Glomerular visceral epithelial cell (primary cell): ENCODE measurements around the gene PHLDB1.

ENCODE experiments used
- DNase-seq: peaks from one replicate; pipeline ENCODE4 v3.0.0-alpha.2; 2016; ENCODE audit errors: extremely low spot score

PHLDB1 gene

DNA sequence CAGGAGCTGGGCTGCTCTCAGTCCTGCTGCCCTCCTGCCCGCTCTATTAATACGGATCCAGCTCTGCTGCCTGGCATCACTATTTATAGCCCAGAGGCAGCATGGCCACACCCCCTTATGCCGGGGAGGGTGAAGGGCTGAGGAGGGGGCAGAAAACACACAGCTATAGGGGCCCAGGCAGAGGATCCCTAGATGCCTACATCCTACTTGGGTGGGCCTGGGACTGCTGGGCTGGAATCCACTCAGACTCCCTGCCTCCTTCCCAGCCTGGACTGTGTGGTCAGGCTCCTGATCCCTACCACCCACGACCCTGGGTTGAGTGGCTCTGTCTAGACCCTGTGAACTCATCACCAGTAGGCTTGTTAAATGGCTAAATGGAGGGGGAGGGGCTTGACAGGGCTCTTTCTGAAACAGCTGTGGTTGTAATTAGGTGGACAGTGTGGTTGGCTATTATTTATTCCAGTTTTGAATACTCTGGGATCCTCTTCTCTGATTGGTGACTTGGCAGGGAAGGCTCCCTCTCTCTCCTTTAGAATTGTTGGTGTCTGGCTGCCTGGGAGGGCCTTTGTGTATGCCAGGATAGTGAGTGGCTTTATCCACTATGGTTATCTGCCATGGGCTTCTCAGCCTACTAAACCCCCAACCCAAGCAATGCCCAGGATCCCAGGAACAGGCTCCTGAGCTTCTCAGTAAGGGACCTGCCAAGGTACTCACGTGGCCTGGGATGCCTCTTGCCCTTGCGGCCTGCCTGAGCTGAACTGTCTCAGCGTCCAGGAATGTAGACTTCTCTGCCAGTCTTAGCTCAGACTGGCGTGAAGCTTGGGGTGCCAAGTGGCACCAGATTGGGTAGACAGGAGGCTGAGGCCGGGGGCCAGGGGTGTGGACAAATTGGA is 15.2 kb downstream of the PHLDB1 start:
- peak; percentile 94 for DNase-seq

DNA sequence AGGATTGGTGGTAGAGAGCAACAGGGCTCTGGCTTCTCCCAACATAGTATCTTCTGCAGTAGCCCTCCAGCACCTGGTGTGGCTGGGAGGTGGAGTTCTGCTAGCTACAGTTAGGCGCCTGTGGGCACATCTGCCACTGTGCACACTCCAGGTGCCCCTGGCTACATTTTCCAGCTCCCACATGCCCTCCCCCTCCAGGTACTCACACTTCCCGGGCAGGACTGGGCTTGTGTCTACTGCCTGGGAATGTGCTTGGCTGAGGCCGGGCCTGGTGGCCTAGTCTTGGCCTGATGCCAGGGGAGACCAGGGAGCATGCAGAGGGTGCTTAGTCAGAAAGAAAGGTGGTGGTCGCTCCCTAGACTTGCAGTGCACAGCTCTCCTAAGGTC is 15.8 kb downstream of the PHLDB1 start:
- peak; percentile 76 for DNase-seq

DNA sequence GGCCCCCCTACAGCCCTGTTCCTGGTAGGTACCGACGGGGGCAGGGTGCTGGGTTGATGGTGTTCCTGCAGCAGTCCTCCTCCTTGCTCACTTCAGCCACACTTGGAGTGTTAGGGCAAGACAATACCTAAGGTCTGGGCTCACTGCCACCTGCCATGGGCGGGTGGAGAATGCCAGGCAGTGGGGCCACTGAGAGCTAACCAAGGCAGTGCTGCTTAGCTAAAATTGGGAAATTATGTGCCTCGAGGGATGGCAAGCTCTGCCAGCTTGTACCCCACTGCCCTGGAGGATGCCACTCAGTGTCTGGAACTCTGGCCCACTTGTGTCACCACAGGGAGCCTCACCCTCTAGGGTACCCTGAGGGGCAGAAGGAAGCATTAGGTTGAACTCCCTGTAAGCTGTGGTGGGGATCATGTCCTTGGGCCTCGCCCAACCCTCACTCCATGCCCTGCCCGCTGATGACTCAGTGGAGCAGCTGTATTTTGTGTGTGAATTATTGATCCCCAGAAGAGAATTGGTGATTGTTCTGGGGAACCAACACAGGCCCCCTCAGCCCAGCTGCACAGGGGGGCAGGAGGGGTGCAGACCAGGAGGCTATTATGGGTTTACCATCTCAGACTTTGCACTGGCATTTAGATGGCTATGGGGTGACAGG is 17.7 kb downstream of the PHLDB1 start:
- no peak for DNase-seq

DNA sequence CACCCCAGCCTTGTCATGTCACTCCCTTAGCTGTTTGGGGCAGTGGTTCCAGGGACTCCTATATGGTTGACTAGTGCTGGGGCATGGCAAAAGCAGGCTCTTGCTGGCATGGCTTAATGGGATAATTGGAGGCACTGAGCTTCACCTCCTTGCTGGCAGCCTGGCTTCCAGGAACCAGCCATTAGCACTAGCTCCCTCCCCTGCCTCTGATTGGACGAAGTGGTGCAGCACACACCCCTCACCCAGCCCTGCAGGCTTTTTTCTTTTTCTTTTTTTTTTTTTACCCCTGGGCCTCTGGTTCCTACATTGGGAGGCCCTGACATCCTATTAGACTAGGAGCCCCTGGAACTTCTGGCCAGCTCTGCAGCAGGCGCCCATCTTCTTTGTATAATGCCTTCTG is 18.6 kb downstream of the PHLDB1 start:
- no peak for DNase-seq

DNA sequence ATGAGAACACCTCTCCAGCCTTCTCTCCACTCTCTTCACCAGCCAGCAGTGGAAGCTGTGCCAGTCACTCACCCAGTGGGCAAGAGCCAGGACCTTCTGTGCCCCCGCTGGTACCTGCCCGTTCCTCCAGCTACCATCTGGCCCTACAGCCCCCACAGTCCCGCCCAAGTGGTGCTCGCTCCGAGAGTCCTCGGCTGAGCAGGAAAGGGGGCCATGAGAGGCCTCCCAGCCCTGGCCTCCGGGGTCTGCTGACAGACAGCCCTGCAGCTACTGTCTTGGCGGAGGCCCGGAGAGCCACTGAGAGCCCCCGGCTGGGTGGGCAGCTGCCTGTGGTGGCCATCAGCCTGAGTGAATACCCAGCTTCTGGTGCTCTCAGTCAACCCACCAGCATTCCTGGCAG is 20.2 kb downstream of the PHLDB1 start:
- DNase-seq: no peak

DNA sequence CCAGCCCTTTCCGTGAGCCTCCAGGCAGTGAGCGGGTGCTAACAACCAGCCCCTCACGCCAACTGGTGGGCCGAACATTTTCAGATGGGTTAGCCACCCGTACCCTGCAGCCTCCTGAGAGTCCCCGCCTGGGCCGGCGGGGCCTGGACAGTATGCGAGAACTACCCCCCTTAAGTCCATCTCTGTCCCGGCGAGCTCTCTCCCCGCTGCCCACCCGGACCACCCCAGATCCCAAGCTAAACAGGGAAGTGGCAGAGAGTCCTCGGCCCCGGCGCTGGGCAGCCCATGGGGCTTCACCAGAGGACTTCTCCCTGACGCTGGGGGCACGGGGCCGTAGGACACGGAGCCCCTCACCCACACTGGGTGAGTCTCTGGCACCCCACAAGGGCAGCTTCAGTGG is 20.6 kb downstream of the PHLDB1 start:
- no peak for DNase-seq

DNA sequence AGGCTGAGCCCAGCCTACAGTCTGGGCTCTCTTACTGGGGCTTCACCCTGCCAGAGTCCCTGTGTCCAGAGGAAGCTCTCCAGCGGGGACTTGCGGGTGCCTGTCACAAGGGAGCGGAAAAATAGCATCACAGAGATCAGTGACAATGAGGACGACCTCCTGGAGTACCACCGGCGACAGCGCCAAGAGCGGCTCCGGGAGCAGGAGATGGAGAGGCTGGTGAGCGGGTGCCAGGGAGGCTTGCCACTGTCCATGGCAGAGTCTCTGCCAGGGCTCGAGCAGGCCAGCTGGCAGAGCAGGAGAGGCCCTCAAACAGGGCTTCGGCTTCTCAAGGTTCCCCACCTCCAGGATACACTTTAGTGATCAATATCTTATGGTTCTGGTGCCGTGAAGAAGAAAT is 21.0 kb downstream of the PHLDB1 start:
- DNase-seq: no peak

DNA sequence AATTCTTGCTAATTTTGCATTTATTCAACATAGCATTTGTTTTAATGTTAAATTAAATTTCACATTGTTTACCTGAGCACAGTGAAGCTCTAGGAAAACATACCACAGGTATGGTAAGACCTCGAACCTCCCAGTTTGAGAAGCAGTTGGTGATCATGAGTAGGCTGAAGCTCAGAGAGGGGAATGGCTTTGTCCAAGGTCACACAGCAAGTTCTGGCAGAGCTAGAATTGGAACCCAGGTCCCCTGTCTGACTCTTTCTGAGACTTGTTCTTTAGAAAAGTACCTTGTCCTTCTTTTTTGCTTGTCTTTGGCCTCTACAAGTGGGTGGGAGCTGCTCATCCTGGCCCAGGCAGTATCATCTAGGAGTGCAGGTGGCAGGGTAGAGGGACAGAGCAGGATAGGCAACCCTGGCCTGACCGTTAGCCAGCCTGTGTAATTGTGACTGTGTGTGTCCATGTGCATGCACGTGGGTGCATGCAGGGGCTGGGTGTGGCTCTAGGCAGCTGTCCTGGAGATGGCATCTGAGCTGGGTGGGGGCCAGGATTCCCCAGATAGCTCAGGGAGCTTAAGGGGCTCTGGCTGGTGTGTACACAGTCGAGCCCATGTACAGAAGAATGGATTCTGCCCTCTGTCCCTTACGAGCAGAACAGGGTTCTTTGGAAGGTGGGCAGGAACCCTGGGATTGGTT is 21.6 kb downstream of the PHLDB1 start:
- no peak for DNase-seq

DNA sequence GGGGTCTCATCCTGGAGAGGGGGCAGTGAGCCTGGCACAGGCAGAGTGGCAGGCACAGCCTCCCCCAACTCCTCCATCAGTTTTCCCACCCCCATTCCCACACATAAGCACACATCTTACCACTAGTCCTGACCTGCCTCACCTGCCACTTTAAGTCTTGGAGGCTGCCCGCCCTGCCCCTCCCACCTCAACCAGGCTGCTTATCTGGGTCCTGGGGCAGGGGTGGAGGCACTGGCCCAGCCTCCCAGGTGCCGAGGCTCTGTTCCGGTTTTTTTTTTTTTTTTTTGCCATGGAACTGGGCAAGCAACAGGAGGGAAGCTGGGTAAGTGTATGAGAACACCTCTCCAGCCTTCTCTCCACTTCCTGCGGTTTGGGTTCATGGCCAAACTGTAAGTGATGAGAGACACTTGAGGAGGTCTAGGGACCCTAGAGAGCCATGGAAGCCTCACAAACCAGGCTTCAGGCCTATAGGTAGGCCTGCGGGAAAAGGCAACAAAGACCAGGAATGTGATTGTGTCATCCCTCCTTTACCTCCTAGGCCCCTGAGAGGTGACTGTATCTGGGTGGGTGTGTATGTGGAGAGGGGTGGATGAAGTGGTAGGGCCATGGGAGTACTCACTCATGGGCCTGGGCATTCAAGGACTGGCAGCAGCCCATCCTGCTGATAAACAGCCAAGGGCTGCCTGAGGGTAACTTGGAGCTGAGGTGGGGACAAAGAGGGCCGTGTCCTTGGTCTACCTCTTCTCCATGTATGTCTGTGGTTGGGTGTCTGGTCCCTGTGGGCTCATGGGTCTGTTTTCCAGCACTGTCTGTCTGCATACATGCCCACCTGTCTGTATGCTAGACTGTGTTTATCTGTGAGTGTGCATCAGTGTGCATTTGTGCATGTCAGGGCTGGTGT is 22.6 kb downstream of the PHLDB1 start:
- no peak for DNase-seq

DNA sequence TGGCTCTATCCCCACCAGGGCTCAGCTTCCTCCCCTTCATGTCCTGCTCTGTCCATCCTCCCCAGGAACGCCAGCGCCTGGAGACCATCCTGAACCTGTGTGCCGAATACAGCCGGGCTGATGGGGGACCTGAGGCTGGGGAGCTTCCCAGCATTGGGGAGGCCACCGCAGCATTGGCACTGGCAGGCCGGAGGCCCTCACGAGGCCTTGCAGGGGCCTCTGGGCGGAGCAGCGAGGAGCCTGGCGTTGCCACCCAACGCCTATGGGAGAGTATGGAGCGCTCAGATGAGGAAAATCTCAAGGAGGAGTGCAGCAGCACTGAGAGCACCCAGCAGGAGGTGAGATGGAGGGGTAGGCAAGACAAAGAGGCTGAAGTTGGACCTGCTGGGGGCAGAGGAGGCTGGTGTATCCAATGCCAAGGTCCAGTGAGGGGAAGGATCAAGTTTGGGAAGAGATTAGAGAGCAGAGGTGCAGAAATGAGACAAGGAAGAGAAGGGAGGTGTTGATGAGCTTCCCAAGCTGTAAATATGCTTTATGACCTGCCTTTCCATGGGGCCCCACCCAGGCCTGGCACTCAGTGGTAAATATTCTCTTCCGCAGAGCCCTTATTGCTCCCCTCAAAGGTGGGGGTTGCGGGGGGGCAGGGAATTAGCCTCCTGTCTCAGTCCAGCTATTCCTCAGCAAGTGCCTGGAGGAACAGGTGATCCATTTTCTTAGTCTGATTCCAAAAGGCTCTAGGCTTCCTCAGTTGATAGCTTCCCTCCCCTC is 23.9 kb downstream of the PHLDB1 start:
- no peak for DNase-seq

DNA sequence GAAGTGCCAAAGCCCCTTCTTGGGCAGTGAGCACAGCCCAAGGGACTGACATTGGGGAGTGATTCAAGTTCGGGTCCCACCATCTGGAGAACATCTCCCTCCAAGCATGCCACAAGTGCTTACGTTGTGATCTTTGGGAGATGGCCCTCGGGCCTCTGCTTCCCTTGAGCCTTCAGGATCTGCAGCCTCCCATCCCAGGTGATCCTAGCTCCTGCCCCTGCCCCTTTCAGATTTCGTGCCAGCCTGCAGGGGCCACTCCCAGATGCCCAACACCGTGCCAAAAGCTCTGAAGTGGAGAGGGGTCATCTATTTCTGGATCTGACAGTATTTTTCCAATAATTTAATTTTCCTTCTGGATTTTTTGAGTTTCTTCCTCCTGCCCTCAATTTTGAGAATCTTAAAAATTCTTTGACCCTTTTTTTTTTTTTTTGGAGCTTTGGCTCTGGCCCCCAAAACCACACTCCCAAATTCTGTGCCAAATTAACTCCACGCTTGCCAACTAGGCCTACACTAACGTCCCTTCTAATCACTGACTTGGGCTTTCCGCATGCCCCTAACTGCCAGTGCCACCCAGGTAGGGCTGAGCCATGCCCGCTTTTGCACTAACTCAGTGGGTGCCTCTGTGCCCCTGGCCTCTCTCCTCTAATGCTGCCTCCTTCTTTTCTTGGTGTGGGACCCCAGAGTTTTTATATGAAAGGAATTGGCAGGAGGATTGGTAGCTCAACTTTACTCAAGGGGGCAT is 25.3 kb downstream of the PHLDB1 start:
- DNase-seq: no peak

DNA sequence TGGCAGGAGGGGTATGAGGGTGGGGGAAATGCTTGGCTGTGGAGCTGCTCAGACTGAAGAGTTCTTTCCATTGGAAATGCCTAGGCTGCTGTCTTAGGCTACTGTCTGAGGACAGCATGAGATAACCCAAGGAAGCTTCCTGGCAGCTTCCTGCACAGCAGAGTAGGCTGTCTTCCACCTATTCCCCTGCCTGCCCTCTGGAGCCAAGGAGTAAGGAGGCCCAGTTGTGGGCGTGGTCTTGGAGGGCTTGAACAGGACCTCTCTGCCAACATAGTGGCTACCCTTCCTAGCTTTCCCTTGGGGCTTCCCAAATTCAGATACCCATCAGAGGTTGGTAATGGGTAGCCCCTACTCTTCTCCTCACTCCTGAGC is 25.9 kb downstream of the PHLDB1 start:
- no peak for DNase-seq

DNA sequence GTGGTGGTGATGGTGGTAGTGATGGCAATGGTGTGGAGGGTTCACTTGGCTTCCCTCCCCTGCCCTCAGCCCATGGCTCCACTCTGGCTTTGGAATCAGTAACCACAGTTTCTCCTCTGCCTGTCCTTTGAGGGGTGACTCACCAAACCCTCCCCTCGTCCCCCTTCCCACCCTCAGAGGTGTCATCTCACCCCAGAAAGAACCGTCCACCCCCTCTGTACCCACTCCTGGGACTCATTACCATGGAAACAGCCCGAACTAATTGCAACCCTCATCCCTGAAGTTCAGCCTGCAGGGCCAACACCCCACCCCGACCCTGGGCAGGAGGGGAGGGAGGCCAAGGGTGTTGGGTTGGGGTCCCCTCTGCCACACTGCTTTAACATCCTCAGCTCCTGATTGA is 26.6 kb downstream of the PHLDB1 start:
- DNase-seq: no peak

DNA sequence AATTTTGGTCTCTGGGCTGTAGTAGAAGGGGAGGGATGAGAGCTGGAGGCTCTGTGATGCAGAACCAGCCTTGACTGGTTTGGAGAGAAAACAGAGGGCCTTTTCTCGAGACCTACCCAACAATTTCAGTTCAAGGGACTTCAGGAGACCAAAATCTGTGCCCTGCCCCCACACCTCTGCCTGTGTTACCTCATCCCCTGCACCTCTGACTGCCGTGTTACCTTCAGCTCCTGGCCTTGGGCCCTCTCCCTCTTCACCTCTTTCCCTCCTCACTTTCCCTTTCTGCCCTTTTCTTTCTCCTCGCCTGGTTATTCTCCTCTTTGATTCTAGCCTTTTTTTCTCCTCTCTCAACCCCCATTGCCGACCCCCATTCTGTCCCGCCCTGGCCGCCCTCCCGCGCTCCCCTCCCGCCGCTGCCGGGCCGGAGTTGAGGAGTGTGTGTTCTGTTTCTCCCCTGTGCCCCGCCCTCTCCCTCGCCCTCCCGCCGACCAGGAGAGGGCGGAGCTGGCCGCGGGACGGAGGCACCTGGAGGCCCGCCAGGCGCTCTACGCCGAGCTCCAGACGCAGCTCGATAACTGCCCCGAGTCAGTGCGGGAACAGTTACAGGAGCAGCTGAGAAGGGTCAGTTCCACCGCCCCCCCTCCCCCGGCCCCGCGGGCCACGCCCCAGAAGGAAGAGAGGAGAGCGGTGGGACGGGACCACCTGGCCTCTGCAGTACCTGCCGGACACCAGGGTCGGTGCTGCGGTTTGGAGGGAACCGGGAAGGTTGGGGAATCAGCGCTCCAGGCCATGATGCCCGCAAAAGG is 27.2 kb downstream of the PHLDB1 start:
- DNase-seq: no peak

DNA sequence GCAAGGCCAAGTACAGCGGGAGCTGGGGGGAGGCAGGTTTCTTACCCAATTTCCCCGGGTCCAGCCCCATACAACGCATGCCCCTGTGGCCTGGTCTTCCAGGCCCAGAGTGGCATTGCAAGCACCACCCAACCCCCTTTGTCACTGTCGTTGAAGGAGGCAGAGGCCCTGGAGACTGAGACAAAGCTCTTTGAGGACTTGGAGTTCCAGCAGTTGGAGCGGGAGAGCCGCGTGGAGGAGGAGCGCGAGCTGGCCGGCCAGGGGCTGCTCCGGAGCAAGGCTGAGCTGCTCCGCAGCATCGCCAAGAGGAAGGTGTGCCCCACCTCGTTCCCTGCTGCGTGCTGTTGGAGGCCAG is 27.8 kb downstream of the PHLDB1 start:
- no peak for DNase-seq

DNA sequence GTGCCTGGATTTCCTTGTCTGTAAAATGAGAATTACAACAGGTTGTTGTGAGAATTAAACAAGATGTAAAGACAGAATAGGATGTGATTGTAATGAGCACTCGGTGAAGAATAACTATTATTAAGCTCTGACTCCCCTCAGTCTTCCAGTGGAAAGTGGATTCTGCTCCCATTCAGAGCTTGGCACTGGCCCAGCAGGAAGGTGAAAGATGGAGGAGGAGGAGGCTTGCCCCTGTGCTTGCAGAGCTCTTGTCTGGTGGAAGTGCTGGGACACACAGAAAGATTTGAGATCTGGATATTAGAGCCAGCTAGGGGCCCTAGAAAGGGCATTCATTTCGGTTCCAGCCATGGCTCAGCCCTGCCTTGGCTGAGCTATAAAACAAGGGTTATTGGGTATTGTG is 28.2 kb downstream of the PHLDB1 start:
- no peak for DNase-seq

DNA sequence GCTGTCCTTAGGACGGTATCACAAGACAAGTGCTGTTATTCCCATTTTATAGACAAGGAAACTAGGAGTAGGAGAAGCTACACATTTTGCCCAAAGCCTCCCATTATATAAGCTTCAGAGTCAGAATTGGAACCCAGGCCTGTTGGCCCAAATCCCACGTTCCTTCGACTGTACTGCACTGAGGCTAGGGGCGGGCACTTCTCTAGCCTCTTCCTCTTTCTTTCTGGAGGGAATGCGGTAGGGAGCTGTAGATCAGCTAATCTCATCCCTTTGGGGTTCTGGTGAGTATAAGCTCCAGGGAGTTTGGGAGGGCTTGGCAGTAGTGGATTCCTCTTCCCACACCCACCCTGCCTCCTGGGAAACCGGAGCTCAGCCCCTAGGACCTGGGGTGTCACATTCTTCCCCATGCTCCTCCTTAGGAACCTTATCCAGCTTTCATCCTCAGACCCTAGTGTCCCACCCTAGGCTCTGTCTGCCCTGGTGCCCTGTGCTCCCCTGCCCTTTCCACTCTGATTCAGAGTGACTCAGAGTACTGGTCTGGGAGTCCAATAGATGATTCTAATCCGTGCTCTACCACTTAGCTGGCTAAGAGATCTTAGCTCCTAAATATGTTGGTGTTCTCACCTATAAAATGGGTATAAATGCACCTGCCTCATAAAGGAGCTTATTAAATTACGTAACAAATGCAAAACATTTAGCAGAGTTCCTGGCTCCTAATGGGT is 29.3 kb downstream of the PHLDB1 start:
- no peak for DNase-seq

DNA sequence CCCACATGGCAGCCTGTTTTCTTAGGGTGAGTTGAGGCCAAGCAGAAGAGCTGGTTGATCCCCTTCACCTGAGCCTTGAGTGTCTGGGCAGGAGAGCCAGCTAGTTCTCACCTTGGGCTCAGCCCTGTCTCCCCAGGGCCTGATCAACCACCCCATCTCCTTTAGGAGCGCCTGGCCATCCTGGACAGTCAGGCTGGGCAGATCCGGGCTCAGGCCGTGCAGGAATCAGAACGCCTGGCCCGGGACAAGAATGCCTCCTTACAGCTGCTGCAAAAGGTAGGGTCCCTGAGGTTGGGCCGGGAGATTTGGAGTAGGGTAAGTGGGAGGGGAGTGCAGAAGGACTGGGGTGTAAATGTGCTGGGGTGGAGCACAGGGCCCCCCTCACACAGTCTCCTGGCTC is 31.3 kb downstream of the PHLDB1 start:
- DNase-seq: no peak

DNA sequence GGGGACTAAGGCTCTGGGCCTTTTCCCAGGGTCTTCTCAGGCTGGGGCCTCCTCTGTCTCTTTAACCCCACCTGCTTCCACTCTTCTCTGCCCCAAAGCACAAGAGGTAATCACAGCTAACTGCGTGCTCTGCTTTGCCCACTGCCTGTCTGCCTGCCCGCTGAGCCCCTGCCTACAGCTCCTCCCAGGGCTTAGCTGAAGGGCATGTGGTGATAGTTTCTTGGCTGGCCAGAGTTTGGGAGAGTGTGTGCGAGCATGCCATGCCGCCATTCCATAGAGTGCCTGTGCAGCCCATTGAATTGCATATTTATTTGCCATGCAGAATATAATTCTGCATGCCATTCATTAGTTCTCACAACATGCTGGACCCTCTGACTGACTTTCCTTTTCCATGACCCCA is 32.5 kb downstream of the PHLDB1 start:
- DNase-seq: no peak
